Esophagus muscularis mucosa (tissue), 4 donors: ENCODE measurements around the gene PML. TPM values are rescaled to one million over a fixed set of nuclear protein-coding genes. Genes with fewer than 3 reads are reported as not detected.
"Not testable (repeated sequence)": the region's sequence is repeated elsewhere in the genome, so short reads cannot be mapped to it uniquely, and the experiment has no call there.

Experiments
- DNase-seq: peaks from one replicate; pipeline ENCODE4 v3.0.0-alpha.2; 2017; ENCODE audit errors: extremely low spot score
- H3K27ac ChIP-seq, 4 donors: fragments of 200-600 bp; sonication (generic); replicated peaks in 1 of 4; 1 replicate in 3 of 4; 2 replicates in 1 of 4; pipeline ENCODE4 v1.5.1; 2016 to 2019; ENCODE audit warnings: mild to moderate bottlenecking in 1 of 4
- H3K27me3 ChIP-seq, 4 donors: fragments of 200-600 bp; sonication (generic); one replicate each; pipeline versions ENCODE4 v1.5.1 to v1.6.0; 2016 to 2019
- H3K36me3 ChIP-seq, 4 donors: fragments of 200-600 bp; sonication (generic); one replicate each; pipeline ENCODE4 v1.5.1; 2016 to 2019
- H3K4me1 ChIP-seq, 4 donors: fragments of 200-600 bp; sonication (generic); one replicate each; pipeline ENCODE4 v1.5.1; 2016 to 2019
- H3K4me3 ChIP-seq, 4 donors: fragments of 200-600 bp; sonication (generic); 1 replicate in 2 of 4; 2 replicates in 2 of 4; pipeline ENCODE4 v1.5.1; 2016 to 2019; ENCODE audit warnings: mild to moderate bottlenecking in 4 of 4, moderate library complexity in 1 of 4
- H3K9me3 ChIP-seq, 4 donors: fragments of 200-600 bp; sonication (generic); 1 replicate in 3 of 4; 2 replicates in 1 of 4; pipeline ENCODE4 v1.5.1; 2016 to 2019
- CTCF ChIP-seq, 3 experiments: fragments of 200-600 bp in 2 of 3; fragments of 450-650 bp in 1 of 3; sonication (generic) in 2 of 3; IDR thresholded peaks; one replicate each; pipeline ENCODE4 v1.5.1; 2017 to 2019; ENCODE audit warnings: antibody characterized with exemption in 3 of 3, mild to moderate bottlenecking in 2 of 3, moderate library complexity in 1 of 3
- EP300 ChIP-seq: sonication (generic); formaldehyde crosslinking; IDR thresholded peaks from one replicate; pipeline ENCODE4 v1.6.1; 2017; ENCODE audit warnings: antibody characterized with exemption
- POLR2A ChIP-seq: fragments of 450-650 bp; IDR thresholded peaks from one replicate; pipeline ENCODE4 v1.6.1; 2017; ENCODE audit warnings: antibody characterized with exemption, moderate library complexity, mild to moderate bottlenecking, low read depth
- POLR2AphosphoS5 ChIP-seq, 2 donors: sonication (generic); formaldehyde crosslinking; IDR thresholded peaks; one replicate each; pipeline ENCODE4 v1.6.1; 2017; ENCODE audit warnings: antibody characterized with exemption in 2 of 2
- WGBS: methylation state at CpG from one replicate; pipeline ENCODE4 v1.1.5; 2018; 5-methylcytosine and 5-hydroxymethylcytosine counted together
- intact Hi-C: fragments of 100-400 bp; cut with DNase I; formaldehyde crosslinking; loops from one replicate; pipeline ENCODE4 v1.15.1; 2023
- total RNA-seq, 4 donors: library from RNA; depleted of rRNA; stranded (reverse); fragments of >200 nt; gene quantifications; one replicate each; pipeline versions ENCODE4 v1.1.0 to v1.2.1, GENCODE V29; 2016

PML gene
- total RNA-seq, 4 donors from 2014 or later: 48.0 to 61.6 (median 57.2) TPM

- WGBS: 88% methylated on average over 6 of the region's 6 CpGs
- Histone ChIP-seq H3K36me3 (no peaks in the 10 kb centered on the region), H3K4me3 (no peak overlapping the region), H3K27me3 (peaks cover 0 to under 1% (median 0%) of the 10 kb centered on the region in 4 donors), H3K9me3 (no peaks in the 10 kb centered on the region), H3K27ac (no peak overlapping the region), H3K4me1 (peaks cover 8 to 23% (median 21%) of the 10 kb centered on the region in 4 donors)
- TF ChIP-seq CTCF (IDR thresholded peaks at IDR 0.05) (no peak), POLR2AphosphoS5 (IDR thresholded peaks at IDR 0.05) (no peak), EP300 (no peak), POLR2A (no peak)
- DNase-seq: no peak
- intact Hi-C loops: no loop called here
These were observed 25.3 kb upstream of the PML start for GRCh38 chr15:73969151-73969759.

- Histone ChIP-seq H3K4me1 (peaks cover 4 to 12% (median 11%) of the 10 kb centered on the region in 4 donors), H3K4me3 (peak overlapping the region; percentile 28 to 46 (median 36)), H3K27me3 (peaks cover 0 to 16% (median 0%) of the 10 kb centered on the region in 4 donors), H3K9me3 (no peaks in the 10 kb centered on the region), H3K27ac (no peak overlapping the region), H3K36me3 (no peaks in the 10 kb centered on the region)
- intact Hi-C loops: loop anchor here (10.0 kb wide), 1 partner anchor 342 kb away; no protein-coding TSS in a partner anchor
- DNase-seq: peak; percentile 95
- WGBS: 0% methylated on average over 4 of the region's 26 CpGs
- TF ChIP-seq POLR2A (no peak), EP300 (no peak), CTCF (IDR thresholded peaks at IDR 0.05) (peak; percentile 81 to 95 (median 91)), POLR2AphosphoS5 (IDR thresholded peaks at IDR 0.05) (peak in 1 of 2 donors; percentile 43)
These were observed 21.4 kb upstream of the PML start for GRCh38 chr15:73972984-73973682.

GRCh38 chr15:73973683-73974200, 20.8 kb upstream of the PML start:
- WGBS: no CpG with 5 or more reads among the region's 39 CpGs
- not testable (repeated sequence) for DNase-seq

GRCh38 chr15:73975440-73976125, 18.9 kb upstream of the PML start:
- intact Hi-C loops: loop anchor here (5.0 to 10.0 kb wide), 2 partner anchors 62 to 339 kb away; no protein-coding TSS in a partner anchor
- not testable (repeated sequence) for H3K36me3 ChIP-seq, H3K27ac ChIP-seq, DNase-seq, H3K9me3 ChIP-seq, H3K4me3 ChIP-seq
- 54% methylated on average over 18 of the region's 18 CpGs for WGBS
- H3K4me1 ChIP-seq: peaks cover 4 to 12% (median 11%) of the 10 kb centered on the region in 4 donors
- peaks cover 0 to 16% (median 0%) of the 10 kb centered on the region in 4 donors for H3K27me3 ChIP-seq

More at GRCh38 chr15:73973683-73974200, 20.8 kb upstream of the PML start:
- H3K27ac ChIP-seq, H3K9me3 ChIP-seq, H3K36me3 ChIP-seq: not testable (repeated sequence)
- peaks cover 4 to 12% (median 11%) of the 10 kb centered on the region in 4 donors for H3K4me1 ChIP-seq
- H3K4me3 ChIP-seq: peak overlapping the region in 2 of 4 donors; percentile 35 to 37
- H3K27me3 ChIP-seq: peaks cover 0 to 16% (median 0%) of the 10 kb centered on the region in 4 donors
- intact Hi-C loops: loop anchor here (10.0 kb wide), 1 partner anchor 341 kb away; no protein-coding TSS in a partner anchor

GRCh38 chr15:73978896-73979295, 15.6 kb upstream of the PML start:
- no peak for TF ChIP-seq POLR2AphosphoS5 (IDR thresholded peaks at IDR 0.05)
- no peak for TF ChIP-seq EP300
- TF ChIP-seq CTCF (IDR thresholded peaks at IDR 0.05): no peak
- no peak for TF ChIP-seq POLR2A
- H3K27ac ChIP-seq: no peak overlapping the region
- no peak overlapping the region for H3K4me3 ChIP-seq
- intact Hi-C loops: loop anchor here (5.0 to 10.0 kb wide), 2 partner anchors 58 to 336 kb away; no protein-coding TSS in a partner anchor
- peaks cover 0 to 2% (median 0%) of the 10 kb centered on the region in 4 donors for H3K36me3 ChIP-seq
- H3K9me3 ChIP-seq: no peaks in the 10 kb centered on the region
- DNase-seq: no peak
- peaks cover 0 to 16% (median 0%) of the 10 kb centered on the region in 4 donors for H3K27me3 ChIP-seq
- peaks cover 27 to 32% (median 29%) of the 10 kb centered on the region in 4 donors for H3K4me1 ChIP-seq
- WGBS: 84% methylated on average over 3 of the region's 3 CpGs
